WTC11 (cell line): Measurements from ENCODE around the gene CNKSR3. TPM values are rescaled to one million over a fixed set of nuclear protein-coding genes. Genes with fewer than 3 reads are reported as not detected.

Experiments used
- ATAC-seq: fragments of 200-7000 bp; cut with Tn5 transposase; 2 replicates; pipeline ENCODE4 v1.10.0; 2021; ENCODE audit warnings: mild to moderate bottlenecking, moderate library complexity
- CTCF ChIA-PET: fragments of 300-600 bp; sonication (Branson Sonifier 250); formaldehyde crosslinking; loops from one replicate; lab custom pipeline; 2021; ENCODE audit warnings: antibody characterized with exemption; lab: Charles Lee
- POLR2A ChIA-PET: fragments of 350-600 bp; sonication (Branson Sonifier 250); formaldehyde crosslinking; loops from one replicate; lab custom pipeline; 2021; ENCODE audit warnings: antibody characterized with exemption; lab: Charles Lee
- DNase-seq: peaks from one replicate; pipeline ENCODE4 v3.0.0; 2021; ENCODE audit warnings: low spot score
- H3K27ac Mint-ChIP-seq: 2 replicates; pipeline ENCODE4 v1.8.0; 2021; ENCODE audit warnings: mixed read lengths
- H3K27me3 Mint-ChIP-seq: 2 replicates; pipeline ENCODE4 v1.8.0; 2021; ENCODE audit warnings: low read depth, mild to moderate bottlenecking, moderate library complexity, mixed read lengths
- H3K36me3 Mint-ChIP-seq: 2 replicates; pipeline ENCODE4 v1.8.0; 2021; ENCODE audit warnings: mixed read lengths
- H3K4me1 Mint-ChIP-seq: 2 replicates; pipeline ENCODE4 v1.8.0; 2022; ENCODE audit warnings: mixed read lengths
- H3K4me3 Mint-ChIP-seq: 2 replicates; pipeline ENCODE4 v1.8.0; 2021; ENCODE audit warnings: mild to moderate bottlenecking, moderate library complexity, mixed read lengths
- H3K9me3 Mint-ChIP-seq: 2 replicates; pipeline ENCODE4 v1.8.0; 2021; ENCODE audit warnings: mixed read lengths
- ATF1 ChIP-seq: sonication (generic); formaldehyde crosslinking; IDR thresholded peaks from 2 replicates; pipeline ENCODE4 v1.8.1; 2023; ENCODE audit warnings: mild to moderate bottlenecking, moderate library complexity, missing genetic modification reagents
- ESRRA ChIP-seq: sonication (generic); formaldehyde crosslinking; IDR thresholded peaks from 2 replicates; pipeline ENCODE4 v1.8.1; 2022; ENCODE audit warnings: mild to moderate bottlenecking, missing genetic modification reagents, borderline replicate concordance
- ETV6 ChIP-seq: sonication (generic); formaldehyde crosslinking; IDR thresholded peaks from 2 replicates; pipeline ENCODE4 v1.8.1; 2022; ENCODE audit warnings: mild to moderate bottlenecking, missing genetic modification reagents
- HMGA2 ChIP-seq: fragments of 250-450 bp; sonication (Bioruptor Pico); IDR thresholded peaks from 2 replicates; pipeline ENCODE4 v1.4.0; 2021; ENCODE audit warnings: mild to moderate bottlenecking, moderate library complexity
- IRF2 ChIP-seq: sonication (generic); formaldehyde crosslinking; IDR thresholded peaks from 2 replicates; pipeline ENCODE4 v1.8.0; 2022; ENCODE audit warnings: low read depth, missing genetic modification reagents, borderline replicate concordance
- JUN ChIP-seq: sonication (generic); formaldehyde crosslinking; IDR thresholded peaks from 2 replicates; pipeline ENCODE4 v1.8.0; 2023; ENCODE audit warnings: mild to moderate bottlenecking, missing genetic modification reagents
- NR1H2 ChIP-seq: sonication (generic); formaldehyde crosslinking; IDR thresholded peaks from 2 replicates; pipeline ENCODE4 v1.9.0; 2021; ENCODE audit warnings: mild to moderate bottlenecking, moderate library complexity, missing genetic modification reagents
- OVOL2 ChIP-seq: fragments of 250-450 bp; sonication (Bioruptor Pico); IDR thresholded peaks from 2 replicates; pipeline ENCODE4 v1.9.0; 2021; ENCODE audit warnings: mild to moderate bottlenecking, borderline replicate concordance
- PRRX2 ChIP-seq: fragments of 250-450 bp; sonication (Bioruptor Pico); IDR thresholded peaks from 2 replicates; pipeline ENCODE4 v1.8.0; 2021; ENCODE audit warnings: mild to moderate bottlenecking
- RELA ChIP-seq: sonication (generic); formaldehyde crosslinking; IDR thresholded peaks from 2 replicates; pipeline ENCODE4 v1.8.1; 2022; ENCODE audit warnings: missing genetic modification reagents, mild to moderate bottlenecking, borderline replicate concordance
- SOX15 ChIP-seq: fragments of 250-450 bp; sonication (Bioruptor Pico); IDR thresholded peaks from 2 replicates; pipeline ENCODE4 v1.9.0; 2021; ENCODE audit warnings: mild to moderate bottlenecking
- ZNF219 ChIP-seq: sonication (generic); formaldehyde crosslinking; IDR thresholded peaks from 2 replicates; pipeline ENCODE4 v1.8.0; 2023; ENCODE audit warnings: missing genetic modification reagents, mild to moderate bottlenecking, borderline replicate concordance
- ZNF416 ChIP-seq: fragments of 250-450 bp; sonication (Bioruptor Pico); IDR thresholded peaks from 2 replicates; pipeline ENCODE4 v1.9.0; 2021; ENCODE audit warnings: mild to moderate bottlenecking, inconsistent platforms
- total RNA-seq: library from RNA; stranded (reverse); gene quantifications from 3 replicates; pipeline ENCODE4 v1.2.3, GENCODE V29; 2021
- TF ChIP-seq, protein P1 (sequence below): sonication (generic); formaldehyde crosslinking; IDR thresholded peaks from 2 replicates; pipeline ENCODE4 v1.8.0; 2022; ENCODE audit warnings: mild to moderate bottlenecking, missing genetic modification reagents
- TF ChIP-seq, protein P2 (sequence below): sonication (generic); formaldehyde crosslinking; IDR thresholded peaks from 2 replicates; pipeline ENCODE4 v1.8.1; 2023; ENCODE audit warnings: mild to moderate bottlenecking, missing genetic modification reagents
- TF ChIP-seq, protein P3 (sequence below): sonication (generic); formaldehyde crosslinking; IDR thresholded peaks from 2 replicates; pipeline ENCODE4 v1.8.0; 2022; ENCODE audit warnings: mild to moderate bottlenecking, missing genetic modification reagents
- TF ChIP-seq, protein P4 (sequence below): sonication (generic); formaldehyde crosslinking; IDR thresholded peaks from 2 replicates; pipeline ENCODE4 v1.8.1; 2023; ENCODE audit warnings: mild to moderate bottlenecking, missing genetic modification reagents, moderate library complexity
- TF ChIP-seq, protein P5 (sequence below): fragments of 250-450 bp; sonication (Bioruptor Pico); conservative IDR thresholded peaks from 2 replicates; pipeline ENCODE4 v1.9.0; 2021; ENCODE audit warnings: mild to moderate bottlenecking
- TF ChIP-seq, protein P6 (sequence below): sonication (generic); formaldehyde crosslinking; IDR thresholded peaks from 2 replicates; pipeline ENCODE4 v1.8.1; 2023; ENCODE audit warnings: mild to moderate bottlenecking, missing genetic modification reagents
- TF ChIP-seq, protein P7 (sequence below): sonication (generic); formaldehyde crosslinking; IDR thresholded peaks from 2 replicates; pipeline ENCODE4 v1.8.1; 2022; ENCODE audit warnings: mild to moderate bottlenecking, moderate library complexity, missing genetic modification reagents
- TF ChIP-seq, protein P8 (sequence below): sonication (generic); formaldehyde crosslinking; IDR thresholded peaks from 2 replicates; pipeline ENCODE4 v1.8.0; 2023; ENCODE audit warnings: missing genetic modification reagents, mild to moderate bottlenecking, borderline replicate concordance

The CNKSR3 gene
- total RNA-seq, 1 experiment from 2014 or later: 5.7 TPM

DNA sequence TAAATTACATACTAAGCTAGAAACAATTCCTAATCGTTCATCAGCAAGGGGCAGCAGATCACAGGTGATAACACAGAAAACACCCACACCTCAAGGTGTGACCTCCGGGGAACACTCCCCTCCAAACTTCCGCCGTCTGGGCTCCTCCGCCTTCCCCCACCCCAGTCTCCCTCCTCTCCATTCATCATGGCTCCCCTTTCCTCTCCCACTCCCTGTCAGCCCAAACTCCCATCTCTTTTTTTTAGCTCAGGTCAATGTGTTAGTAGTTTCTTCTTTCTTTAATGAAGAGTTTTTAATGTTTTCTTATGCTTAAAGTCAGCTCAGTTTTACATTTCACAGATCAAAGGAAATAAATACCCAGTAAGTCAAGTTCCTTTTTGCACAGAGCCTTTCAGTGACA is 20.7 kb downstream of the CNKSR3 start:
- CTCF ChIA-PET: interaction anchor here (1.0 to 2.6 kb wide), 2 partner anchors 11 to 33 kb away, joined by 3 to 15 read pairs; no protein-coding TSS in a partner anchor

DNA sequence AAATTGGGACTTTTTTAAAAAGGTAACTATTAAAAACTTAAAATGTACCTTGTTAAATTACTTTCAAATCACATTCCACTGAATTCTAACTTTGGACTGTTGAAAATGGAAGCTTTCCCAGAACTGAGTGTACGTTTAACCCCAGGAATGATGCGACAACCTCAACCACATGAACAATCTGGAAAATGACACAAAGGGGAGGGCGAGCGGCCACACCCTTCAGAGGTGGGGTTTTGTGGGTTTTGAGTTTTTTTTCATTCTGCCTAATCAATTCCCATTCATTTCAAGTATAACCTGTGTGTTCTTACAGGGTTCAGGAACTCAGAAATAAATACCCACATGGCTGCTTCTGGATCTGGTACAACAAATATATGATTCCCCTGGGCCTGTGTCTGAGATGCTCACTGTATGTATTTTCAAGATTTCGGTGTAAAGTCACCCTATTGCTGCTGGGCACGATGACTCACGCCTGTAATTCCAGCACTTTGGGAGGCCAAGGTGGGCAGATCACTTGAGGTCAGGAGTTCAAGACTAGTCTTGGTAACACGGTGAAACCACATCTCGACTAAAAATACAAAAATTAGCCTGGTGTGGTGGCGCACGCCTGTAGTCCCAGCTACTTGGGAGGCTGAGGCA is 21.6 kb downstream of the CNKSR3 start:
- Mint-ChIP-seq H3K4me3 (no peak overlapping the region), H3K9me3 (no peaks in the 10 kb centered on the region), H3K36me3 (no peaks in the 10 kb centered on the region), H3K4me1 (no peaks in the 10 kb centered on the region), H3K27ac (no peak overlapping the region), H3K27me3 (no peaks in the 10 kb centered on the region)
- ATAC-seq: no peak
- ChIA-PET POLR2A (no interaction called here), CTCF (no interaction called here)
- no peak for DNase-seq
- TF ChIP-seq ZNF416 (CRISPR knock-in tag) (no peak), SOX15 (CRISPR knock-in tag) (no peak), ESRRA (CRISPR knock-in tag) (no peak), ZNF219 (no peak), PRRX2 (CRISPR knock-in tag) (no peak), OVOL2 (CRISPR knock-in tag) (no peak), NR1H2 (no peak), JUN (CRISPR knock-in tag) (no peak), HMGA2 (CRISPR knock-in tag) (no peak), ATF1 (CRISPR knock-in tag) (no peak), ETV6 (CRISPR knock-in tag) (no peak)
- TF ChIP-seq, protein P1, sequence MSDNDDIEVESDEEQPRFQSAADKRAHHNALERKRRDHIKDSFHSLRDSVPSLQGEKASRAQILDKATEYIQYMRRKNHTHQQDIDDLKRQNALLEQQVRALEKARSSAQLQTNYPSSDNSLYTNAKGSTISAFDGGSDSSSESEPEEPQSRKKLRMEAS (CRISPR knock-in tag): no peak
- TF ChIP-seq, protein P2, sequence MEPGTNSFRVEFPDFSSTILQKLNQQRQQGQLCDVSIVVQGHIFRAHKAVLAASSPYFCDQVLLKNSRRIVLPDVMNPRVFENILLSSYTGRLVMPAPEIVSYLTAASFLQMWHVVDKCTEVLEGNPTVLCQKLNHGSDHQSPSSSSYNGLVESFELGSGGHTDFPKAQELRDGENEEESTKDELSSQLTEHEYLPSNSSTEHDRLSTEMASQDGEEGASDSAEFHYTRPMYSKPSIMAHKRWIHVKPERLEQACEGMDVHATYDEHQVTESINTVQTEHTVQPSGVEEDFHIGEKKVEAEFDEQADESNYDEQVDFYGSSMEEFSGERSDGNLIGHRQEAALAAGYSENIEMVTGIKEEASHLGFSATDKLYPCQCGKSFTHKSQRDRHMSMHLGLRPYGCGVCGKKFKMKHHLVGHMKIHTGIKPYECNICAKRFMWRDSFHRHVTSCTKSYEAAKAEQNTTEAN (CRISPR knock-in tag): no peak
- TF ChIP-seq, protein P3, sequence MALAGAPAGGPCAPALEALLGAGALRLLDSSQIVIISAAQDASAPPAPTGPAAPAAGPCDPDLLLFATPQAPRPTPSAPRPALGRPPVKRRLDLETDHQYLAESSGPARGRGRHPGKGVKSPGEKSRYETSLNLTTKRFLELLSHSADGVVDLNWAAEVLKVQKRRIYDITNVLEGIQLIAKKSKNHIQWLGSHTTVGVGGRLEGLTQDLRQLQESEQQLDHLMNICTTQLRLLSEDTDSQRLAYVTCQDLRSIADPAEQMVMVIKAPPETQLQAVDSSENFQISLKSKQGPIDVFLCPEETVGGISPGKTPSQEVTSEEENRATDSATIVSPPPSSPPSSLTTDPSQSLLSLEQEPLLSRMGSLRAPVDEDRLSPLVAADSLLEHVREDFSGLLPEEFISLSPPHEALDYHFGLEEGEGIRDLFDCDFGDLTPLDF (CRISPR knock-in tag): no peak
- TF ChIP-seq, protein P4, sequence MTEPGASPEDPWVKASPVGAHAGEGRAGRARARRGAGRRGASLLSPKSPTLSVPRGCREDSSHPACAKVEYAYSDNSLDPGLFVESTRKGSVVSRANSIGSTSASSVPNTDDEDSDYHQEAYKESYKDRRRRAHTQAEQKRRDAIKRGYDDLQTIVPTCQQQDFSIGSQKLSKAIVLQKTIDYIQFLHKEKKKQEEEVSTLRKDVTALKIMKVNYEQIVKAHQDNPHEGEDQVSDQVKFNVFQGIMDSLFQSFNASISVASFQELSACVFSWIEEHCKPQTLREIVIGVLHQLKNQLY (CRISPR knock-in tag): no peak
- TF ChIP-seq, protein P5, sequence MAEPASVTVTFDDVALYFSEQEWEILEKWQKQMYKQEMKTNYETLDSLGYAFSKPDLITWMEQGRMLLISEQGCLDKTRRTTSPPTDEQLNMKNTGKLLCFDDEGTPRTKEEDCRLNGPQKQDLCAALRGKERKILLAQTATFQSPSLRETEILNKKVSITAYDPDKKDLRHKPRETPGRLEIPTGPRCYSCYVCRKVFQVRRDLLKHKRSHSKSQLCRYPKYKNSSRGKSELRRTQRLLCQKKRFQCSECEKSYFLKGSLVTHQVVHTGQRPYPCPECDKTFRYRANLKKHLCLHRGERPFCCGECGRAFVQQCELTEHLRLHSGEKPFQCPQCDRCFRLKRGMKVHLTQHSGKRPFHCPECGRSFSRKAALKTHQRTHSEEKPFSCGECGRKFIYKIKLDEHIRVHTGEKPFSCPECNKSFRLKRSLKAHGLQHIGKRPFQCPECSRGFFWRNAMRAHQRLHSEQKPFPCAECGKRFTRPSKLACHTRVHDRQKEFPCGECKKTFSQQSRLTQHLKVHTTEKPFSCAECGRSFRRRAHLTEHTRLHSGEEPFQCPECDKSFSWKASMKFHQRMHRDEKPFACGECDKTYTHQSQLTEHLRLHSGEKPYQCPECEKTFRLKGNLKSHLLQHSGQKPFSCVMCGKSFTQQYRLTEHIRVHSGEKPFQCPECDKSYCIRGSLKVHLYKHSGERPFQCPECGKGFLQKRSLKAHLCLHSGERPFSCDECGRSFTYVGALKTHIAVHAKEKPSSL (CRISPR knock-in tag): no peak
- TF ChIP-seq, protein P6, sequence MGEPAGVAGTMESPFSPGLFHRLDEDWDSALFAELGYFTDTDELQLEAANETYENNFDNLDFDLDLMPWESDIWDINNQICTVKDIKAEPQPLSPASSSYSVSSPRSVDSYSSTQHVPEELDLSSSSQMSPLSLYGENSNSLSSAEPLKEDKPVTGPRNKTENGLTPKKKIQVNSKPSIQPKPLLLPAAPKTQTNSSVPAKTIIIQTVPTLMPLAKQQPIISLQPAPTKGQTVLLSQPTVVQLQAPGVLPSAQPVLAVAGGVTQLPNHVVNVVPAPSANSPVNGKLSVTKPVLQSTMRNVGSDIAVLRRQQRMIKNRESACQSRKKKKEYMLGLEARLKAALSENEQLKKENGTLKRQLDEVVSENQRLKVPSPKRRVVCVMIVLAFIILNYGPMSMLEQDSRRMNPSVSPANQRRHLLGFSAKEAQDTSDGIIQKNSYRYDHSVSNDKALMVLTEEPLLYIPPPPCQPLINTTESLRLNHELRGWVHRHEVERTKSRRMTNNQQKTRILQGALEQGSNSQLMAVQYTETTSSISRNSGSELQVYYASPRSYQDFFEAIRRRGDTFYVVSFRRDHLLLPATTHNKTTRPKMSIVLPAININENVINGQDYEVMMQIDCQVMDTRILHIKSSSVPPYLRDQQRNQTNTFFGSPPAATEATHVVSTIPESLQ (CRISPR knock-in tag): no peak

More for the DNA sequence above, 20.7 kb downstream of the CNKSR3 start:
- H3K9me3 Mint-ChIP-seq: no peaks in the 10 kb centered on the region
- no peak for TF ChIP-seq HMGA2 (CRISPR knock-in tag)
- TF ChIP-seq, protein P7, sequence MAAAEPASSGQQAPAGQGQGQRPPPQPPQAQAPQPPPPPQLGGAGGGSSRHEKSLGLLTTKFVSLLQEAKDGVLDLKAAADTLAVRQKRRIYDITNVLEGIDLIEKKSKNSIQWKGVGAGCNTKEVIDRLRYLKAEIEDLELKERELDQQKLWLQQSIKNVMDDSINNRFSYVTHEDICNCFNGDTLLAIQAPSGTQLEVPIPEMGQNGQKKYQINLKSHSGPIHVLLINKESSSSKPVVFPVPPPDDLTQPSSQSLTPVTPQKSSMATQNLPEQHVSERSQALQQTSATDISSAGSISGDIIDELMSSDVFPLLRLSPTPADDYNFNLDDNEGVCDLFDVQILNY (CRISPR knock-in tag): no peak
- no peak for TF ChIP-seq IRF2 (CRISPR knock-in tag)
- no peak for TF ChIP-seq RELA (CRISPR knock-in tag)
- TF ChIP-seq, protein P8, sequence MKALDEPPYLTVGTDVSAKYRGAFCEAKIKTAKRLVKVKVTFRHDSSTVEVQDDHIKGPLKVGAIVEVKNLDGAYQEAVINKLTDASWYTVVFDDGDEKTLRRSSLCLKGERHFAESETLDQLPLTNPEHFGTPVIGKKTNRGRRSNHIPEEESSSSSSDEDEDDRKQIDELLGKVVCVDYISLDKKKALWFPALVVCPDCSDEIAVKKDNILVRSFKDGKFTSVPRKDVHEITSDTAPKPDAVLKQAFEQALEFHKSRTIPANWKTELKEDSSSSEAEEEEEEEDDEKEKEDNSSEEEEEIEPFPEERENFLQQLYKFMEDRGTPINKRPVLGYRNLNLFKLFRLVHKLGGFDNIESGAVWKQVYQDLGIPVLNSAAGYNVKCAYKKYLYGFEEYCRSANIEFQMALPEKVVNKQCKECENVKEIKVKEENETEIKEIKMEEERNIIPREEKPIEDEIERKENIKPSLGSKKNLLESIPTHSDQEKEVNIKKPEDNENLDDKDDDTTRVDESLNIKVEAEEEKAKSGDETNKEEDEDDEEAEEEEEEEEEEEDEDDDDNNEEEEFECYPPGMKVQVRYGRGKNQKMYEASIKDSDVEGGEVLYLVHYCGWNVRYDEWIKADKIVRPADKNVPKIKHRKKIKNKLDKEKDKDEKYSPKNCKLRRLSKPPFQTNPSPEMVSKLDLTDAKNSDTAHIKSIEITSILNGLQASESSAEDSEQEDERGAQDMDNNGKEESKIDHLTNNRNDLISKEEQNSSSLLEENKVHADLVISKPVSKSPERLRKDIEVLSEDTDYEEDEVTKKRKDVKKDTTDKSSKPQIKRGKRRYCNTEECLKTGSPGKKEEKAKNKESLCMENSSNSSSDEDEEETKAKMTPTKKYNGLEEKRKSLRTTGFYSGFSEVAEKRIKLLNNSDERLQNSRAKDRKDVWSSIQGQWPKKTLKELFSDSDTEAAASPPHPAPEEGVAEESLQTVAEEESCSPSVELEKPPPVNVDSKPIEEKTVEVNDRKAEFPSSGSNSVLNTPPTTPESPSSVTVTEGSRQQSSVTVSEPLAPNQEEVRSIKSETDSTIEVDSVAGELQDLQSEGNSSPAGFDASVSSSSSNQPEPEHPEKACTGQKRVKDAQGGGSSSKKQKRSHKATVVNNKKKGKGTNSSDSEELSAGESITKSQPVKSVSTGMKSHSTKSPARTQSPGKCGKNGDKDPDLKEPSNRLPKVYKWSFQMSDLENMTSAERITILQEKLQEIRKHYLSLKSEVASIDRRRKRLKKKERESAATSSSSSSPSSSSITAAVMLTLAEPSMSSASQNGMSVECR (CRISPR knock-in tag): no peak
- TF ChIP-seq, all 79 proteins: peak for 0
- H3K4me1 Mint-ChIP-seq: no peaks in the 10 kb centered on the region
- POLR2A ChIA-PET: no interaction called here
- no peaks in the 10 kb centered on the region for H3K27me3 Mint-ChIP-seq
- H3K36me3 Mint-ChIP-seq: no peaks in the 10 kb centered on the region
- no peak overlapping the region for H3K27ac Mint-ChIP-seq
- H3K4me3 Mint-ChIP-seq: no peak overlapping the region
- ATAC-seq: no peak
- no peak for DNase-seq
